OCI-LY1 (cell line): ENCODE results near the gene TAB2.

Experiments
- H2AFZ ChIP-seq: fragments of 200-600 bp; sonication (generic), shearing (Covaris generic); 2 replicates; pipeline ENCODE4 v1.6.0; 2014; ENCODE audit warnings: antibody characterized with exemption, mild to moderate bottlenecking, low read length
- H3F3A ChIP-seq: fragments of 200-600 bp; sonication (generic), shearing (Covaris generic); 2 replicates; pipeline ENCODE4 v1.6.0; 2014; ENCODE audit warnings: mild to moderate bottlenecking, antibody characterized with exemption, low read length, moderate library complexity; ENCODE audit not compliant: insufficient read depth
- H3K27ac ChIP-seq: fragments of 200-600 bp; sonication (generic); 2 replicates; pipeline ENCODE4 v1.5.1; 2014; ENCODE audit warnings: low read length, mixed run types, mild to moderate bottlenecking, low read depth; ENCODE audit not compliant: poor library complexity, severe bottlenecking
- H3K27me3 ChIP-seq: fragments of 200-600 bp; sonication (generic); 2 replicates; pipeline ENCODE4 v1.6.0; 2014; ENCODE audit warnings: antibody characterized with exemption, mild to moderate bottlenecking, low read length, moderate library complexity; ENCODE audit not compliant: insufficient read depth
- H3K36me3 ChIP-seq: fragments of 200-600 bp; sonication (generic); 2 replicates; pipeline ENCODE4 v1.6.1; 2014; ENCODE audit warnings: mild to moderate bottlenecking, antibody characterized with exemption, low read length, moderate library complexity, mixed read lengths; ENCODE audit not compliant: insufficient read depth
- H3K4me1 ChIP-seq: fragments of 200-600 bp; sonication (generic); 2 replicates; pipeline ENCODE4 v1.5.1; 2014; ENCODE audit warnings: mild to moderate bottlenecking, low read length, moderate library complexity; ENCODE audit not compliant: insufficient read depth, severe bottlenecking
- H3K4me2 ChIP-seq: fragments of 200-600 bp; sonication (generic), shearing (Covaris generic); 2 replicates; pipeline ENCODE4 v1.6.1; 2014; ENCODE audit warnings: low read length
- H3K4me3 ChIP-seq: fragments of 200-600 bp; sonication (generic); 2 replicates; pipeline ENCODE4 v1.5.1; 2014; ENCODE audit warnings: low read length, low read depth, mild to moderate bottlenecking, mixed read lengths; ENCODE audit not compliant: poor library complexity, severe bottlenecking
- H3K79me2 ChIP-seq: fragments of 200-600 bp; shearing (Covaris generic); 2 replicates; pipeline ENCODE4 v1.6.1; 2016; ENCODE audit warnings: mixed run types, low read length, mixed read lengths; ENCODE audit not compliant: insufficient read depth
- H3K9ac ChIP-seq: fragments of 200-600 bp; sonication (generic), shearing (Covaris generic); 2 replicates; pipeline ENCODE4 v1.6.1; 2014; ENCODE audit warnings: mild to moderate bottlenecking, low read length, mixed read lengths
- H3K9me2 ChIP-seq: fragments of 200-600 bp; sonication (generic), shearing (Covaris generic); 2 replicates; pipeline ENCODE4 v1.6.1; 2014; ENCODE audit warnings: low read depth, mild to moderate bottlenecking, low read length, mixed read lengths
- H3K9me3 ChIP-seq: fragments of 200-600 bp; shearing (Covaris generic); 2 replicates; pipeline ENCODE4 v1.6.1; 2014; ENCODE audit warnings: low read length, mixed read lengths
- H4K20me1 ChIP-seq: fragments of 200-600 bp; sonication (generic), shearing (Covaris generic); 2 replicates; pipeline ENCODE4 v1.6.0; 2016; ENCODE audit warnings: mild to moderate bottlenecking, low read length; ENCODE audit not compliant: insufficient read depth
- CTCF ChIP-seq: fragments of 200-600 bp; sonication (generic), shearing (Covaris generic); IDR thresholded peaks from 2 replicates; pipeline ENCODE4 v1.5.1; 2017; ENCODE audit warnings: mild to moderate bottlenecking, antibody characterized with exemption, low read length, moderate library complexity, mixed read lengths
- EZH2 ChIP-seq: fragments of 200-600 bp; sonication (generic), shearing (Covaris generic); IDR thresholded peaks from 2 replicates; pipeline ENCODE4 v1.8.0; 2017; ENCODE audit warnings: borderline replicate concordance, mixed run types, mild to moderate bottlenecking, antibody characterized with exemption, low read length, moderate library complexity, mixed read lengths

TAB2 gene

GRCh38 chr6:149334682-149335160, 17.2 kb downstream of the TAB2 start:
- no peak overlapping the region for H3K9ac ChIP-seq
- no peaks in the 10 kb centered on the region for H3F3A ChIP-seq
- H3K4me2 ChIP-seq, result no peak overlapping the region
- H2AFZ ChIP-seq, result no peak overlapping the region
- H3K79me2 ChIP-seq, result peaks cover 98% of the 10 kb centered on the region
- H3K36me3 ChIP-seq, result no peaks in the 10 kb centered on the region
- H3K9me2 ChIP-seq, result no peaks in the 10 kb centered on the region
- no peaks in the 10 kb centered on the region for H3K9me3 ChIP-seq
- no peak overlapping the region for H3K27ac ChIP-seq
- no peak overlapping the region for H3K4me3 ChIP-seq
- 0 out of 2 replicates have a peak, but pooled peaks cover 9% of the 10 kb centered on the region for H4K20me1 ChIP-seq
- H3K4me1 ChIP-seq, result peaks cover 58% of the 10 kb centered on the region
- no peaks in the 10 kb centered on the region for H3K27me3 ChIP-seq
- TF ChIP-seq EZH2, result no peak
- TF ChIP-seq CTCF, result no peak

GRCh38 chr6:149335924-149336608, 18.6 kb downstream of the TAB2 start:
- peak overlapping the region; percentile 34; the same call in 1 of the 2 replicates for H3K9ac ChIP-seq
- peak overlapping the region; percentile 55 for H3K27ac ChIP-seq
- 0 out of 2 replicates have a peak, but pooled peaks cover 11% of the 10 kb centered on the region for H4K20me1 ChIP-seq
- no peaks in the 10 kb centered on the region for H3K9me3 ChIP-seq
- peaks cover 98% of the 10 kb centered on the region for H3K79me2 ChIP-seq
- H3K27me3 ChIP-seq, result no peaks in the 10 kb centered on the region
- TF ChIP-seq EZH2, result no peak
- no peaks in the 10 kb centered on the region for H3K9me2 ChIP-seq
- H3K4me3 ChIP-seq, result no peak overlapping the region
- H3K4me2 ChIP-seq, result peak overlapping the region; percentile 26; the same call in 1 of the 2 replicates
- peaks cover 59% of the 10 kb centered on the region for H3K4me1 ChIP-seq
- H3F3A ChIP-seq, result no peaks in the 10 kb centered on the region
- H2AFZ ChIP-seq, result no peak overlapping the region
- no peaks in the 10 kb centered on the region for H3K36me3 ChIP-seq

- Histone ChIP-seq H3K4me3 (no peak overlapping the region), H3K27ac (peak overlapping the region; percentile 55), H3K9ac (peak overlapping the region; percentile 34; the same call in 1 of the 2 replicates), H3F3A (no peaks in the 10 kb centered on the region), H2AFZ (no peak overlapping the region), H3K4me1 (peaks cover 59% of the 10 kb centered on the region), H3K79me2 (peaks cover 98% of the 10 kb centered on the region), H3K4me2 (peak overlapping the region; percentile 26; the same call in 1 of the 2 replicates), H3K9me2 (no peaks in the 10 kb centered on the region), H3K9me3 (no peaks in the 10 kb centered on the region), H3K36me3 (no peaks in the 10 kb centered on the region), H4K20me1 (0 out of 2 replicates have a peak, but pooled peaks cover 11% of the 10 kb centered on the region), H3K27me3 (no peaks in the 10 kb centered on the region)
- TF ChIP-seq EZH2 (no peak), CTCF (no peak)
These were observed 19.1 kb downstream of the TAB2 start for GRCh38 chr6:149336609-149336928.
